Caco-2 (cell line): Measurements from ENCODE around the gene CXCR4. TPM values are rescaled to one million over a fixed set of nuclear protein-coding genes. Genes with fewer than 3 reads are reported as not detected.

ENCODE experiments used
- BruUV-seq: library from RNA; stranded (reverse); fragments of 400-500 nt; replicated peaks from 2 replicates; lab custom pipeline; 2021; lab: Mats Ljungman, UMichigan
- CTCF ChIA-PET: fragments of 300-600 bp; sonication (Branson Sonifier 250); formaldehyde crosslinking; loops from one replicate; lab custom pipeline; 2022; ENCODE audit warnings: antibody characterized with exemption; lab: Charles Lee
- POLR2A ChIA-PET: fragments of 300-600 bp; sonication (Branson Sonifier 250); formaldehyde crosslinking; loops from one replicate; lab custom pipeline; 2022; ENCODE audit warnings: antibody characterized with exemption; lab: Charles Lee
- DNase-seq, 2 experiments: peaks; one replicate each; pipeline versions ENCODE4 v3.0.0 to v3.0.0-alpha.2; 2020 to 2022
- H3K27me3 ChIP-seq: replicated peaks from 2 replicates; pipeline ENCODE4 v1.6.0; 2011; ENCODE audit warnings: low read length; ENCODE audit not compliant: control insufficient read depth, insufficient read depth
- H3K36me3 ChIP-seq: 2 replicates; pipeline ENCODE4 v1.5.1; 2011; ENCODE audit warnings: low read length; ENCODE audit not compliant: control insufficient read depth, insufficient read depth
- H3K4me1 ChIP-seq: fragments of 250-450 bp; sonication (Bioruptor Pico); 2 replicates; pipeline ENCODE4 v1.5.1; 2020; ENCODE audit warnings: mild to moderate bottlenecking
- H3K4me3 ChIP-seq: 2 replicates; pipeline ENCODE4 v1.5.1; 2011; ENCODE audit warnings: low read depth, mild to moderate bottlenecking, control low read depth, low read length
- H3K9me3 ChIP-seq: fragments of 250-450 bp; sonication (Bioruptor Pico); 2 replicates; pipeline ENCODE4 v1.5.1; 2020; ENCODE audit warnings: mild to moderate bottlenecking, moderate library complexity
- H3K27ac Mint-ChIP-seq: one replicate; pipeline ENCODE4 v1.8.0; 2022; ENCODE audit warnings: mixed read lengths; ENCODE audit not compliant: unreplicated experiment
- H3K27me3 Mint-ChIP-seq: one replicate; pipeline ENCODE4 v1.8.0; 2022; ENCODE audit warnings: mixed read lengths; ENCODE audit not compliant: insufficient read depth, unreplicated experiment
- H3K36me3 Mint-ChIP-seq: one replicate; pipeline ENCODE4 v1.8.0; 2022; ENCODE audit warnings: mild to moderate bottlenecking, mixed read lengths; ENCODE audit not compliant: insufficient read depth, unreplicated experiment
- H3K4me1 Mint-ChIP-seq: one replicate; pipeline ENCODE4 v1.8.0; 2022; ENCODE audit warnings: low read depth, mixed read lengths; ENCODE audit not compliant: unreplicated experiment
- H3K4me3 Mint-ChIP-seq: one replicate; pipeline ENCODE4 v1.8.0; 2022; ENCODE audit warnings: mild to moderate bottlenecking, moderate library complexity, mixed read lengths; ENCODE audit not compliant: unreplicated experiment
- H3K9me3 Mint-ChIP-seq: one replicate; pipeline ENCODE4 v1.8.0; 2022; ENCODE audit warnings: mixed read lengths; ENCODE audit not compliant: unreplicated experiment
- CTCF ChIP-seq, 2 experiments: fragments of 200-600 bp in 1 of 2; IDR thresholded peaks; 1 replicate in 1 of 2; 2 replicates in 1 of 2; pipeline versions ENCODE4 v1.5.1 to v1.8.0; 2011 to 2022; ENCODE audit warnings: antibody characterized with exemption in 1 of 2, control low read depth in 1 of 2, inconsistent platforms in 1 of 2, low read depth in 1 of 2, low read length in 1 of 2, mild to moderate bottlenecking in 1 of 2, moderate library complexity in 1 of 2; ENCODE audit not compliant: insufficient read depth in 1 of 2, severe bottlenecking in 1 of 2, unreplicated experiment in 1 of 2
- intact Hi-C: fragments of 100-400 bp; cut with micrococcal nuclease; formaldehyde crosslinking; loops from one replicate; pipeline ENCODE4 v1.10.0; 2022; ENCODE audit not compliant: unreplicated experiment
- total RNA-seq: library from RNA; stranded (reverse); gene quantifications from 2 replicates; pipeline ENCODE4 v1.2.3, GENCODE V29; 2022

CXCR4 gene
- total RNA-seq, 1 experiment from 2014 or later = 1.4 TPM

GRCh38 chr2:136141510-136142149 is 23.7 kb upstream of the CXCR4 start:
- H3K9me3 Mint-ChIP-seq = no peaks in the 10 kb centered on the region
- no peak overlapping the region for H3K4me3 Mint-ChIP-seq
- intact Hi-C loops = no loop called here
- Histone ChIP-seq H3K4me1 (no peaks in the 10 kb centered on the region; the same call in 1 of the 2 replicates), H3K36me3 (no peaks in the 10 kb centered on the region), H3K27me3 (no peaks in the 10 kb centered on the region), H3K9me3 (no peaks in the 10 kb centered on the region), H3K4me3 (no peak overlapping the region)
- no TSS peak for BruUV-seq
- ChIA-PET POLR2A (no interaction called here), CTCF (no interaction called here)
- H3K27ac Mint-ChIP-seq = no peak overlapping the region
- no peak for TF ChIP-seq CTCF (IDR thresholded peaks at IDR 0.05; ENCODE audit: insufficient read depth in 1 of 2, low read depth in 1 of 2, low read length in 1 of 2, severe bottlenecking in 1 of 2, unreplicated experiment in 1 of 2)
- DNase-seq = no peak
- peaks cover 17% of the 10 kb centered on the region for H3K27me3 Mint-ChIP-seq
- no peaks in the 10 kb centered on the region for H3K4me1 Mint-ChIP-seq
- H3K36me3 Mint-ChIP-seq = no peaks in the 10 kb centered on the region

GRCh38 chr2:136139631-136140030 is 21.7 kb upstream of the CXCR4 start:
- CTCF ChIA-PET = no interaction called here
- Histone ChIP-seq H3K4me3 (no peak overlapping the region), H3K27me3 (no peaks in the 10 kb centered on the region), H3K9me3 (no peaks in the 10 kb centered on the region), H3K4me1 (no peaks in the 10 kb centered on the region; the same call in 1 of the 2 replicates), H3K36me3 (no peaks in the 10 kb centered on the region)
- intact Hi-C loops = no loop called here
- no peak overlapping the region for H3K27ac Mint-ChIP-seq
- no peak for DNase-seq
- peaks cover 17% of the 10 kb centered on the region for H3K27me3 Mint-ChIP-seq
- no TSS peak for BruUV-seq
- POLR2A ChIA-PET = no interaction called here
- H3K36me3 Mint-ChIP-seq = no peaks in the 10 kb centered on the region
- no peaks in the 10 kb centered on the region for H3K9me3 Mint-ChIP-seq
- H3K4me3 Mint-ChIP-seq = no peak overlapping the region
- no peak for TF ChIP-seq CTCF (IDR thresholded peaks at IDR 0.05; ENCODE audit: insufficient read depth in 1 of 2, low read depth in 1 of 2, low read length in 1 of 2, severe bottlenecking in 1 of 2, unreplicated experiment in 1 of 2)
- no peaks in the 10 kb centered on the region for H3K4me1 Mint-ChIP-seq

GRCh38 chr2:136137982-136138381 is 20.0 kb upstream of the CXCR4 start:
- DNase-seq = no peak
- no peak for TF ChIP-seq CTCF (IDR thresholded peaks at IDR 0.05; ENCODE audit: insufficient read depth in 1 of 2, low read depth in 1 of 2, low read length in 1 of 2, severe bottlenecking in 1 of 2, unreplicated experiment in 1 of 2)

More at GRCh38 chr2:136137982-136138381, 20.0 kb upstream of the CXCR4 start:
- Histone ChIP-seq H3K36me3 (no peaks in the 10 kb centered on the region), H3K9me3 (no peaks in the 10 kb centered on the region), H3K27me3 (no peaks in the 10 kb centered on the region), H3K4me3 (no peak overlapping the region), H3K4me1 (no peaks in the 10 kb centered on the region; the same call in 1 of the 2 replicates)
- H3K4me1 Mint-ChIP-seq = no peaks in the 10 kb centered on the region
- H3K27ac Mint-ChIP-seq = no peak overlapping the region
- ChIA-PET CTCF (no interaction called here), POLR2A (no interaction called here)
- intact Hi-C loops = no loop called here
- H3K36me3 Mint-ChIP-seq = no peaks in the 10 kb centered on the region
- H3K4me3 Mint-ChIP-seq = no peak overlapping the region
- no TSS peak for BruUV-seq
- H3K27me3 Mint-ChIP-seq = peaks cover 15% of the 10 kb centered on the region
- no peaks in the 10 kb centered on the region for H3K9me3 Mint-ChIP-seq
